ENCODE results near the gene ZNF584. TPM values are rescaled to one million over a fixed set of nuclear protein-coding genes. Genes with fewer than 3 reads are reported as not detected.
"Not testable (repeated sequence)": the region's sequence is repeated elsewhere in the genome, so short reads cannot be mapped to it uniquely, and the experiment has no call there.

The ZNF584 gene
- total RNA-seq, 1 donor = 25.7 TPM

- H3K4me3 ChIP-seq (ENCODE audit: insufficient read depth, low read length) = no peak overlapping the region
- no peaks in the 10 kb centered on the region for H4K20me1 ChIP-seq (ENCODE audit: insufficient read depth, low read length)
- no peaks in the 10 kb centered on the region for H3K9me3 ChIP-seq (ENCODE audit: low read depth, low read length)
- no peaks in the 10 kb centered on the region for H3K79me2 ChIP-seq (ENCODE audit: insufficient read depth, low read length)
- TF ChIP-seq CTCF (IDR thresholded peaks at IDR 0.05; ENCODE audit: extremely low read depth, low read depth, low read length) = peak; percentile 27
- no peak overlapping the region for H2AFZ ChIP-seq (ENCODE audit: low read length)
- H3K27me3 ChIP-seq (ENCODE audit: insufficient read depth, low read length) = no peaks in the 10 kb centered on the region
- H3K4me2 ChIP-seq (ENCODE audit: insufficient read depth, low read length) = no peak overlapping the region
- H3K4me1 ChIP-seq (ENCODE audit: insufficient read depth, low read length) = no peaks in the 10 kb centered on the region
- no peaks in the 10 kb centered on the region for H3K36me3 ChIP-seq (ENCODE audit: insufficient read depth, low read length)
- peak; percentile 66 for DNase-seq (ENCODE audit: insufficient read length, low spot score, missing footprints)
- no peak overlapping the region for H3K27ac ChIP-seq (ENCODE audit: low read depth, low read length)
Measured at GRCh38 chr19:58372311-58373133, 35.9 kb upstream of the ZNF584 start.

GRCh38 chr19:58374200-58374599 lies 34.2 kb upstream of the ZNF584 start:
- peak; percentile 59 for DNase-seq (ENCODE audit: insufficient read length, low spot score, missing footprints)

GRCh38 chr19:58376724-58377123 lies 31.7 kb upstream of the ZNF584 start:
- not testable (repeated sequence) for DNase-seq (ENCODE audit: insufficient read length, low spot score, missing footprints); H3K4me3 ChIP-seq (ENCODE audit: insufficient read depth, low read length); H3K9me3 ChIP-seq (ENCODE audit: low read depth, low read length); H2AFZ ChIP-seq (ENCODE audit: low read length); H3K27me3 ChIP-seq (ENCODE audit: insufficient read depth, low read length); H3K4me2 ChIP-seq (ENCODE audit: insufficient read depth, low read length); H3K4me1 ChIP-seq (ENCODE audit: insufficient read depth, low read length); H3K27ac ChIP-seq (ENCODE audit: low read depth, low read length); H4K20me1 ChIP-seq (ENCODE audit: insufficient read depth, low read length); H3K36me3 ChIP-seq (ENCODE audit: insufficient read depth, low read length)
- H3K79me2 ChIP-seq (ENCODE audit: insufficient read depth, low read length) = peaks cover 13% of the 10 kb centered on the region

More at GRCh38 chr19:58374200-58374599, 34.2 kb upstream of the ZNF584 start:
- no peaks in the 10 kb centered on the region for H3K4me1 ChIP-seq (ENCODE audit: insufficient read depth, low read length)
- no peaks in the 10 kb centered on the region for H3K9me3 ChIP-seq (ENCODE audit: low read depth, low read length)
- H3K36me3 ChIP-seq (ENCODE audit: insufficient read depth, low read length) = no peaks in the 10 kb centered on the region
- H4K20me1 ChIP-seq (ENCODE audit: insufficient read depth, low read length) = no peaks in the 10 kb centered on the region
- TF ChIP-seq CTCF (IDR thresholded peaks at IDR 0.05; ENCODE audit: extremely low read depth, low read depth, low read length) = no peak
- no peak overlapping the region for H3K27ac ChIP-seq (ENCODE audit: low read depth, low read length)
- peaks cover 4% of the 10 kb centered on the region for H3K79me2 ChIP-seq (ENCODE audit: insufficient read depth, low read length)
- no peak overlapping the region for H3K4me2 ChIP-seq (ENCODE audit: insufficient read depth, low read length)
- H3K27me3 ChIP-seq (ENCODE audit: insufficient read depth, low read length) = no peaks in the 10 kb centered on the region
- no peak overlapping the region for H3K4me3 ChIP-seq (ENCODE audit: insufficient read depth, low read length)
- no peak overlapping the region for H2AFZ ChIP-seq (ENCODE audit: low read length)

GRCh38 chr19:58379246-58379645 lies 29.2 kb upstream of the ZNF584 start:
- H3K4me1 ChIP-seq (ENCODE audit: insufficient read depth, low read length) = peaks cover 15% of the 10 kb centered on the region
- TF ChIP-seq CTCF (IDR thresholded peaks at IDR 0.05; ENCODE audit: extremely low read depth, low read depth, low read length) = no peak
- H3K27ac ChIP-seq (ENCODE audit: low read depth, low read length) = no peak overlapping the region
- H3K36me3 ChIP-seq (ENCODE audit: insufficient read depth, low read length) = no peaks in the 10 kb centered on the region
- H3K27me3 ChIP-seq (ENCODE audit: insufficient read depth, low read length) = no peaks in the 10 kb centered on the region
- H3K79me2 ChIP-seq (ENCODE audit: insufficient read depth, low read length) = peaks cover 19% of the 10 kb centered on the region
- no peak overlapping the region for H2AFZ ChIP-seq (ENCODE audit: low read length)
- H3K4me3 ChIP-seq (ENCODE audit: insufficient read depth, low read length) = no peak overlapping the region
- DNase-seq (ENCODE audit: insufficient read length, low spot score, missing footprints) = peak; percentile 11
- H4K20me1 ChIP-seq (ENCODE audit: insufficient read depth, low read length) = no peaks in the 10 kb centered on the region
- H3K9me3 ChIP-seq (ENCODE audit: low read depth, low read length) = no peaks in the 10 kb centered on the region
- H3K4me2 ChIP-seq (ENCODE audit: insufficient read depth, low read length) = peak overlapping the region; percentile 85

All from osteoblast (primary cell).